ENCODE measurements around the gene ZNF701. TPM values are rescaled to one million over a fixed set of nuclear protein-coding genes. Genes with fewer than 3 reads are reported as not detected.
"Not testable (repeated sequence)": the region's sequence is repeated elsewhere in the genome, so short reads cannot be mapped to it uniquely, and the experiment has no call there.

ZNF701 gene
- total RNA-seq, 1 experiment from 2014 or later, result 24.4 TPM

DNA sequence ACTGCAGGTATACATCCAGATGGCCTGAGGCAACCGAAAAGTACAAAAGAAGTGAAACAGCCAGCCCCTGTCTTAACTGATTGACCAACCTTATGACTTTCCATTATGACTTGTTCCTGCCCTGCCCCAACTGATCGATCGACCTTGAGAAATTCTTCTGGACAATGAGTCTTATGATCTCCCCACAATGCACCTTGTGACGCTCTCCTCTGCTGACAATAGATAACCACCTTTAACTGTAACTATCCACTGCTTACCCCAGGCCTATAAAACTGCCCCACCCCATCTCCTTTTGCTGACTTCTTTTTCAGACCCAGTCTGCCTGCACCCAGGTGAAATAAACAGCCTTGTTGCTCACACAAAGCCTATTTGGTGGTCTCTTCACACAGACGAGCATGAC is 56.8 kb downstream of the ZNF701 start:
- no peaks in the 10 kb centered on the region for H3K4me1 ChIP-seq (ENCODE audit: insufficient read depth, low read length)
- no peak overlapping the region for H2BK15ac ChIP-seq (ENCODE audit: low read depth, low read length)
- peaks cover 26 to 28% of the 10 kb centered on the region in 2 experiments for H3K9me3 Mint-ChIP-seq
- no CpG with 5 or more reads among the region's 5 CpGs for WGBS (ENCODE audit: extremely low coverage, insufficient read length, low lambda C conversion rate)
- H4K8ac ChIP-seq (replicated peaks; ENCODE audit: insufficient read length, low read depth, low read length), result no peak overlapping the region
- H3K4ac ChIP-seq (ENCODE audit: low read depth, low read length), result no peak overlapping the region
- H3K23ac ChIP-seq (ENCODE audit: insufficient read length, low read depth, low read length), result no peak overlapping the region
- H2AK5ac ChIP-seq (ENCODE audit: insufficient read length, low read length), result no peak overlapping the region
- H2BK5ac ChIP-seq (ENCODE audit: insufficient read length, low read length), result no peak overlapping the region
- no peak overlapping the region for H3K27ac ChIP-seq (ENCODE audit: insufficient read length, low read depth, low read length)
- H3K56ac ChIP-seq (ENCODE audit: insufficient read length, low read depth, low read length), result no peak overlapping the region
- H3K9me3 ChIP-seq (ENCODE audit: control insufficient read depth, low read depth, low read length), result no peaks in the 10 kb centered on the region
- no peak overlapping the region for H3K4me3 Mint-ChIP-seq
- no peak overlapping the region for H4K91ac ChIP-seq (ENCODE audit: insufficient read length, low read depth, low read length)
- no peak overlapping the region for H3K27ac Mint-ChIP-seq
- H3K79me1 ChIP-seq (ENCODE audit: insufficient read depth, low read depth, low read length, poor library complexity, severe bottlenecking), result no peaks in the 10 kb centered on the region
- H3K18ac ChIP-seq (ENCODE audit: insufficient read length, low read depth, low read length), result no peak overlapping the region
- no peak overlapping the region for H2BK12ac ChIP-seq (ENCODE audit: insufficient read length, low read depth, low read length)
- no peaks in the 10 kb centered on the region for H3K27me3 Mint-ChIP-seq (ENCODE audit: low read depth)
- no peak overlapping the region for H2BK20ac ChIP-seq (ENCODE audit: low read depth, low read length, poor library complexity, severe bottlenecking)
- H4K20me1 ChIP-seq (ENCODE audit: control insufficient read depth, insufficient read depth, insufficient read length), result no peaks in the 10 kb centered on the region
- H4K5ac ChIP-seq (ENCODE audit: insufficient read length, low read depth, low read length), result no peak overlapping the region
- no peaks in the 10 kb centered on the region for H3K79me2 ChIP-seq (ENCODE audit: insufficient read depth, low read length)
- no peak overlapping the region for H3K9ac ChIP-seq (ENCODE audit: extremely low read depth, insufficient read length, low read length)
- H3K23me2 ChIP-seq (ENCODE audit: insufficient read length, low read depth, low read length, poor library complexity, severe bottlenecking), result no peaks in the 10 kb centered on the region
- DNase-seq, result no peak
- no peaks in the 10 kb centered on the region for H3K4me1 Mint-ChIP-seq
- H3K14ac ChIP-seq (ENCODE audit: insufficient read depth, low read length), result no peak overlapping the region
- H2BK120ac ChIP-seq (ENCODE audit: low read depth, low read length, poor library complexity, severe bottlenecking), result no peak overlapping the region
- H3K36me3 Mint-ChIP-seq (ENCODE audit: insufficient read depth in 1 of 3, low read depth in 3 of 3), result peaks cover 35 to 42% (median 35%) of the 10 kb centered on the region in 3 experiments
- H3K4me2 ChIP-seq (ENCODE audit: insufficient read depth, insufficient read length, low read length), result no peak overlapping the region
- TF ChIP-seq, protein P1, sequence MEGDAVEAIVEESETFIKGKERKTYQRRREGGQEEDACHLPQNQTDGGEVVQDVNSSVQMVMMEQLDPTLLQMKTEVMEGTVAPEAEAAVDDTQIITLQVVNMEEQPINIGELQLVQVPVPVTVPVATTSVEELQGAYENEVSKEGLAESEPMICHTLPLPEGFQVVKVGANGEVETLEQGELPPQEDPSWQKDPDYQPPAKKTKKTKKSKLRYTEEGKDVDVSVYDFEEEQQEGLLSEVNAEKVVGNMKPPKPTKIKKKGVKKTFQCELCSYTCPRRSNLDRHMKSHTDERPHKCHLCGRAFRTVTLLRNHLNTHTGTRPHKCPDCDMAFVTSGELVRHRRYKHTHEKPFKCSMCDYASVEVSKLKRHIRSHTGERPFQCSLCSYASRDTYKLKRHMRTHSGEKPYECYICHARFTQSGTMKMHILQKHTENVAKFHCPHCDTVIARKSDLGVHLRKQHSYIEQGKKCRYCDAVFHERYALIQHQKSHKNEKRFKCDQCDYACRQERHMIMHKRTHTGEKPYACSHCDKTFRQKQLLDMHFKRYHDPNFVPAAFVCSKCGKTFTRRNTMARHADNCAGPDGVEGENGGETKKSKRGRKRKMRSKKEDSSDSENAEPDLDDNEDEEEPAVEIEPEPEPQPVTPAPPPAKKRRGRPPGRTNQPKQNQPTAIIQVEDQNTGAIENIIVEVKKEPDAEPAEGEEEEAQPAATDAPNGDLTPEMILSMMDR (conservative IDR thresholded peaks at IDR 0.05), result no peak
- H2AFZ ChIP-seq (ENCODE audit: low read length), result no peak overlapping the region
- no peak overlapping the region for H3T11ph ChIP-seq (ENCODE audit: low read length)
- H3K27me3 ChIP-seq (ENCODE audit: insufficient read depth, low read length), result no peaks in the 10 kb centered on the region

DNA sequence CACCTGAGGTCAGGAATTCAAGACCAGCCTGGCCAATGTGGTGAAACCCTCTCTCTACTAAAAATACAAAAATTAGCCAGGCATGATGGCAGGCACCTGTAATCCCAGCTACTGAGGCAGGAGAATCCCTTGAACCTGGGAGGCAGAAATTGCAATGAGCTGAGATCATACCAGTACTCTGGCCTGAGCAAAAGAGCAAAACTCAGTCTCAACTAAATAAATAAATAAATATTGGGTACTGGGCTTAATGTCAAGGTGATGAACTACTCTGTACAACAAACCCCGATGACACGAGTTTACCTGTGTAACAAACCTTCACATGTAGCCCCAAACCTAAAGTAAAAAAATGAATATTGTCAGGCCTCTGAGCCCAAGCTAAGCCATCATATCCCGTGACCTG is 57.4 kb downstream of the ZNF701 start:
- not testable (repeated sequence) for H3K27me3 ChIP-seq (ENCODE audit: insufficient read depth, low read length); H3K27ac ChIP-seq (ENCODE audit: insufficient read length, low read depth, low read length); H2AK5ac ChIP-seq (ENCODE audit: insufficient read length, low read length); H3K4me1 ChIP-seq (ENCODE audit: insufficient read depth, low read length); H3K9me3 ChIP-seq (ENCODE audit: control insufficient read depth, low read depth, low read length); H4K20me1 ChIP-seq (ENCODE audit: control insufficient read depth, insufficient read depth, insufficient read length); H3K27me3 Mint-ChIP-seq (ENCODE audit: low read depth); H3K79me2 ChIP-seq (ENCODE audit: insufficient read depth, low read length); H2BK5ac ChIP-seq (ENCODE audit: insufficient read length, low read length); H3K4me3 Mint-ChIP-seq; H2BK15ac ChIP-seq (ENCODE audit: low read depth, low read length); H3K4ac ChIP-seq (ENCODE audit: low read depth, low read length); H4K8ac ChIP-seq (replicated peaks; ENCODE audit: insufficient read length, low read depth, low read length); H2AFZ ChIP-seq (ENCODE audit: low read length); H3K27ac Mint-ChIP-seq; H2BK120ac ChIP-seq (ENCODE audit: low read depth, low read length, poor library complexity, severe bottlenecking); H3K9ac ChIP-seq (ENCODE audit: extremely low read depth, insufficient read length, low read length); H3K4me2 ChIP-seq (ENCODE audit: insufficient read depth, insufficient read length, low read length); H3K79me1 ChIP-seq (ENCODE audit: insufficient read depth, low read depth, low read length, poor library complexity, severe bottlenecking); H2BK20ac ChIP-seq (ENCODE audit: low read depth, low read length, poor library complexity, severe bottlenecking); H3K14ac ChIP-seq (ENCODE audit: insufficient read depth, low read length); H4K91ac ChIP-seq (ENCODE audit: insufficient read length, low read depth, low read length); H3K56ac ChIP-seq (ENCODE audit: insufficient read length, low read depth, low read length); H4K5ac ChIP-seq (ENCODE audit: insufficient read length, low read depth, low read length); H3T11ph ChIP-seq (ENCODE audit: low read length); H3K23me2 ChIP-seq (ENCODE audit: insufficient read length, low read depth, low read length, poor library complexity, severe bottlenecking); H3K23ac ChIP-seq (ENCODE audit: insufficient read length, low read depth, low read length); H3K18ac ChIP-seq (ENCODE audit: insufficient read length, low read depth, low read length); H3K4me1 Mint-ChIP-seq; DNase-seq; H2BK12ac ChIP-seq (ENCODE audit: insufficient read length, low read depth, low read length)
- H3K9me3 Mint-ChIP-seq, result peaks cover 26 to 28% of the 10 kb centered on the region in 2 experiments
- no CpG with 5 or more reads among the region's 3 CpGs for WGBS (ENCODE audit: extremely low coverage, insufficient read length, low lambda C conversion rate)
- H3K36me3 Mint-ChIP-seq (ENCODE audit: insufficient read depth in 1 of 3, low read depth in 3 of 3), result peaks cover 31 to 37% (median 32%) of the 10 kb centered on the region in 3 experiments
